Right lobe of liver (tissue), 4 donors: ENCODE measurements around the gene MZF1.

Source experiments
- CTCF ChIP-seq, 4 donors: fragments of 200-600 bp in 3 of 4; fragments of 450-650 bp in 1 of 4; IDR thresholded peaks; one replicate each; pipeline versions ENCODE4 v1.5.1 to v1.8.0; 2016 to 2022; ENCODE audit warnings: antibody characterized with exemption in 4 of 4, mild to moderate bottlenecking in 2 of 4
- POLR2A ChIP-seq: fragments of 450-650 bp; IDR thresholded peaks from one replicate; pipeline ENCODE4 v1.6.1; 2017; ENCODE audit warnings: antibody characterized with exemption, mild to moderate bottlenecking
- donor health status: DM: no; HTN: no; CAD: no.
- donor health status: DM: no; HTN: no; CAD: no.
- donor health status: DM: no; HTN: yes; CAD: no.

DNA sequence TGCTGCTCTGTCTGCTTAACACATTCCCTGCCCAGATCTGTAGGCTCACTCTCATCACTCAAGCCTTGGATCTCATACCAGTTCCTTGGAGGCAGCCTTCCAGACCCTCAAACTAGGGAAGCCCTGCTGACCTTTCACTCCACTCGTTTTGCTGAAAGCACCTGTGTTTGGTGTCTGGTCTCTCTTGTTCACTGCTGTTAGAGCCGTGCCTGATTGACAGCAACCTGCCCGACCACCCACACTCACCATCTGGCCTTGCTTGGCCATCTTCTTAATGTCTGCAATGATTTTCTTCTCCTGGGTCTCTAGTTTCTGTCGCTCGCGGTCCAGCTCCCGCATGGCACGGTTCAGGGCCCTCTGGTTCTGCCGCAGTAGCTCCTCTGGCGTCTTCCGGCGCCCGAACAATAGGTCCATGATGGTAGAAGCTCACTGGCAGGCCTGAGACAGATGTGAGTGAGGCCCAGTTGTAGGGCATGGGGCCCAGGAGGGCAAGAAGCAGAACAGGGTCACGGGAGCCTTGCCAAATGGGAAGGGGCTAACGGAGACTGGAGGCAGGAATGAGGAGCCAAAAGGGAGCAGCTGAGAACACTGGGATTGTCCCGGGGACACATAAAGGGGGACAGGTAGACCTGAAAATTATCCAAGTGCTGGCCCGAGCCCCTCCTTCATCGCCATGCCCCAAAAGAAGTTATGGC lies 19.2 kb downstream of the MZF1 start:
- TF ChIP-seq CTCF (IDR thresholded peaks at IDR 0.05) (no peak), POLR2A (no peak)
